ENCODE results near the gene LMAN2. TPM values are rescaled to one million over a fixed set of nuclear protein-coding genes. Genes with fewer than 3 reads are reported as not detected.

LMAN2 gene
- total RNA-seq, 1 experiment from 2014 or later, result 106 TPM

DNA sequence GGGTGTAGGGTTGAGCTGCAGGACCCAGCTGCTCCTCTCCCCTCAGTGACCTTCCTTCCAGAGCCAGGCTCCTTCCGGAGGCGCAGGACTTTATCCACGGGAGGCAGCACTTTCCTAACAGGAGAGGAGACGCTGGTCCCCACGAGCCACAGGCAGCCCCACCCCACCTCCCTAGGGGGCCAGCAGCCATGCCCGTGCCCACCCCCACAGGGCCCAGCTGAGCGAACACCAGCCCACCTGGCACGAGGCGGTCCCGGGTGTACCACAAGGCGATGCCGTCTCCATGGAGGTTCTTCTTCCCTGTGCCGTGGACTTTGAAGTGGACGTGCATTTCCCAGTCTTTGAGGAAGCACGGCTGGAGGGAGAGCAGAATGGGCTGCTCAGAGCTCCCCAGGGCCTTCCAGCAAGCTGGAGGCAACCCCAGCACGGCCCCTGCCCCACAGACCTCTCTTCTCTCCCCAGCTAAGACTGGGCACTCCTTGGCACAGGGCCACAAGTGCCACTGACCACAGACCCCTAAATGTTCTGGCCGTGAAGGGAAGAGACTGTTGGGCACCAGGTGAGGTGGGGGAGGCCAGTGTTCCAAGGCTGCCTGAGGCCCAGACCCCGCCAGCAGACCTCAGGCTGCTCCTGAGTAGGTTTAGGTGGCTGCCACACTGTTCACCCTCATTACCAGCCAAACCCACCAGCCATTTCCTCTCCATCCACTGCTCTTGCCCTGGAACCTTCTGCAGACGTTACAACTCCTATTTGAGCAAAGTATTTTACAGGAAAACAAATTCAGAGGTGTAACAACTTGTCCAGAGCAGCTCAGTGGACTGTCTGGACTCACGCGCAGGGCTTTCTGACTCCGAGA, 13.0 kb downstream of the LMAN2 start:
- H3K4me2 ChIP-seq (ENCODE audit: insufficient read depth, insufficient read length, low read length), result no peak overlapping the region
- H3K27me3 ChIP-seq (ENCODE audit: insufficient read depth, low read length), result no peaks in the 10 kb centered on the region
- no peak overlapping the region for H3K23ac ChIP-seq (ENCODE audit: insufficient read length, low read depth, low read length)
- H3K27ac ChIP-seq (ENCODE audit: insufficient read length, low read depth, low read length), result no peak overlapping the region
- H2AK5ac ChIP-seq (ENCODE audit: insufficient read length, low read length), result no peak overlapping the region
- H3K4me3 Mint-ChIP-seq, result no peak overlapping the region; a peak in 1 of 5 replicates
- no peak overlapping the region for H3K4ac ChIP-seq (ENCODE audit: low read depth, low read length)
- H3K4me1 Mint-ChIP-seq, result peaks cover 9 to 17% of the 10 kb centered on the region in 2 experiments
- H3K27ac Mint-ChIP-seq, result peak overlapping the region in 1 of 3 experiments; percentile 48; a peak in 2 of 7 replicates
- no peak overlapping the region for H2AFZ ChIP-seq (ENCODE audit: low read length)
- H3K27me3 Mint-ChIP-seq (ENCODE audit: low read depth), result no peaks in the 10 kb centered on the region; the same call in 1 of the 2 replicates
- no peaks in the 10 kb centered on the region for H4K20me1 ChIP-seq (ENCODE audit: control insufficient read depth, insufficient read depth, insufficient read length)
- TF ChIP-seq, protein P1, sequence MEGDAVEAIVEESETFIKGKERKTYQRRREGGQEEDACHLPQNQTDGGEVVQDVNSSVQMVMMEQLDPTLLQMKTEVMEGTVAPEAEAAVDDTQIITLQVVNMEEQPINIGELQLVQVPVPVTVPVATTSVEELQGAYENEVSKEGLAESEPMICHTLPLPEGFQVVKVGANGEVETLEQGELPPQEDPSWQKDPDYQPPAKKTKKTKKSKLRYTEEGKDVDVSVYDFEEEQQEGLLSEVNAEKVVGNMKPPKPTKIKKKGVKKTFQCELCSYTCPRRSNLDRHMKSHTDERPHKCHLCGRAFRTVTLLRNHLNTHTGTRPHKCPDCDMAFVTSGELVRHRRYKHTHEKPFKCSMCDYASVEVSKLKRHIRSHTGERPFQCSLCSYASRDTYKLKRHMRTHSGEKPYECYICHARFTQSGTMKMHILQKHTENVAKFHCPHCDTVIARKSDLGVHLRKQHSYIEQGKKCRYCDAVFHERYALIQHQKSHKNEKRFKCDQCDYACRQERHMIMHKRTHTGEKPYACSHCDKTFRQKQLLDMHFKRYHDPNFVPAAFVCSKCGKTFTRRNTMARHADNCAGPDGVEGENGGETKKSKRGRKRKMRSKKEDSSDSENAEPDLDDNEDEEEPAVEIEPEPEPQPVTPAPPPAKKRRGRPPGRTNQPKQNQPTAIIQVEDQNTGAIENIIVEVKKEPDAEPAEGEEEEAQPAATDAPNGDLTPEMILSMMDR (conservative IDR thresholded peaks at IDR 0.05), result no peak
- H2BK5ac ChIP-seq (ENCODE audit: insufficient read length, low read length), result no peak overlapping the region
- no peak overlapping the region for H3K18ac ChIP-seq (ENCODE audit: insufficient read length, low read depth, low read length)
- peaks cover 6% of the 10 kb centered on the region; the same call in 1 of the 2 replicates for H3K4me1 ChIP-seq (ENCODE audit: insufficient read depth, low read length)
- H3K14ac ChIP-seq (ENCODE audit: insufficient read depth, low read length), result no peak overlapping the region
- H3T11ph ChIP-seq (ENCODE audit: low read length), result no peak overlapping the region
- no peak overlapping the region for H4K91ac ChIP-seq (ENCODE audit: insufficient read length, low read depth, low read length)
- H3K36me3 Mint-ChIP-seq (ENCODE audit: insufficient read depth in 1 of 3, low read depth in 3 of 3), result peaks cover 24 to 61% (median 54%) of the 10 kb centered on the region in 3 experiments; a peak in 6 of 7 replicates
- H2BK15ac ChIP-seq (ENCODE audit: low read depth, low read length), result no peak overlapping the region
- no peak overlapping the region for H2BK12ac ChIP-seq (ENCODE audit: insufficient read length, low read depth, low read length)
- no peak overlapping the region for H4K8ac ChIP-seq (replicated peaks; ENCODE audit: insufficient read length, low read depth, low read length)
- no CpG with 5 or more reads among the region's 22 CpGs for WGBS (ENCODE audit: extremely low coverage, insufficient read length, low lambda C conversion rate)
- H3K9ac ChIP-seq (ENCODE audit: extremely low read depth, insufficient read length, low read length), result no peak overlapping the region
- no peaks in the 10 kb centered on the region for H3K79me1 ChIP-seq (ENCODE audit: insufficient read depth, low read depth, low read length, poor library complexity, severe bottlenecking)
- H2BK120ac ChIP-seq (ENCODE audit: low read depth, low read length, poor library complexity, severe bottlenecking), result no peak overlapping the region
- no peaks in the 10 kb centered on the region for H3K23me2 ChIP-seq (ENCODE audit: insufficient read length, low read depth, low read length, poor library complexity, severe bottlenecking)
- no peak overlapping the region for H2BK20ac ChIP-seq (ENCODE audit: low read depth, low read length, poor library complexity, severe bottlenecking)
- H4K5ac ChIP-seq (ENCODE audit: insufficient read length, low read depth, low read length), result no peak overlapping the region
- no peaks in the 10 kb centered on the region for H3K9me3 ChIP-seq (ENCODE audit: control insufficient read depth, low read depth, low read length)
- H3K79me2 ChIP-seq (ENCODE audit: insufficient read depth, low read length), result no peaks in the 10 kb centered on the region; the same call in 1 of the 2 replicates
- DNase-seq, result no peak
- no peak overlapping the region for H3K56ac ChIP-seq (ENCODE audit: insufficient read length, low read depth, low read length)
- no peaks in the 10 kb centered on the region for H3K9me3 Mint-ChIP-seq
